HG02870 (cell line): ENCODE results near the gene ADAMTS17.

Source experiments
- ATAC-seq: cut with Tn5 transposase; IDR thresholded peaks from one replicate; pipeline ENCODE4 v1.9.1; 2021; ENCODE audit warnings: mild to moderate bottlenecking, moderate library complexity; ENCODE audit not compliant: unreplicated experiment

Gene ADAMTS17

DNA sequence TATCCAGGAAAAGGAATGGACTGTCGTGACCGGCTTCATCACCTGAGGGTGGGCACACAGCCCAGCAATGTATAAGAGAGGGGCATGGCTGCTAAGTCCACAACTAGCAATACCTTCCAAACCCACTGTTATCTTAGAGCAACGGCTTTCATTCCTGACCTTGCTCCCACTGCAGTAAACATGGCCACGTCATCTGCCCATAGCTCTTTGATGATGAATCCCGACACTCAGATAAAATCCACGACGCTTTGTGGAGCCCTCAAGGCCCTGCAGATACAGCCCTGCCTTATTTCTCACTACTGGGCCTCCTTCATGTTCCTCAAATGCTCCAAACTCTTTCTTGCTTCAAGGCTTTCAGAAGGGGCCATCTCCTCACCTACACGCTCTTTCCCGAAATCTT is 114.0 kb downstream of the ADAMTS17 start:
- no peak for ATAC-seq

DNA sequence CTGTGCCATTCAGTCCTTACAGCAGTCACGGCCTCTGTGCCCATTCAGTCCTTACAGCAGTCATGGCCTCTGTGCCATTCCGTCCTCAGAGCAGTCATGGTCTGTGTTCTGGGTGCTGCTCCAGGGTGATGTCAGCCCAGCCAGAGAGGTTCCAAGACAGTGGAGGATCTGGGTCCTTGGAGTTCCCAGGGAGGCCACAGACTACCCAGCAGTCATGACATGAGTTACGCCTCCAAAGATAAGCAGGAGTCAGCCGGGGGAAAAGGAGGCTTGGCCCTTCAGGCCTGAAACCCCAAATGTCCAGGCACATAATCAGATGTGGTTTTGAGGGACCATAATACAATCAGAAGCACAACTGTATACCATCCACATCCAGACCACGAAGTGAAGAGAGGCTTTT is 115.7 kb downstream of the ADAMTS17 start:
- ATAC-seq: no peak

DNA sequence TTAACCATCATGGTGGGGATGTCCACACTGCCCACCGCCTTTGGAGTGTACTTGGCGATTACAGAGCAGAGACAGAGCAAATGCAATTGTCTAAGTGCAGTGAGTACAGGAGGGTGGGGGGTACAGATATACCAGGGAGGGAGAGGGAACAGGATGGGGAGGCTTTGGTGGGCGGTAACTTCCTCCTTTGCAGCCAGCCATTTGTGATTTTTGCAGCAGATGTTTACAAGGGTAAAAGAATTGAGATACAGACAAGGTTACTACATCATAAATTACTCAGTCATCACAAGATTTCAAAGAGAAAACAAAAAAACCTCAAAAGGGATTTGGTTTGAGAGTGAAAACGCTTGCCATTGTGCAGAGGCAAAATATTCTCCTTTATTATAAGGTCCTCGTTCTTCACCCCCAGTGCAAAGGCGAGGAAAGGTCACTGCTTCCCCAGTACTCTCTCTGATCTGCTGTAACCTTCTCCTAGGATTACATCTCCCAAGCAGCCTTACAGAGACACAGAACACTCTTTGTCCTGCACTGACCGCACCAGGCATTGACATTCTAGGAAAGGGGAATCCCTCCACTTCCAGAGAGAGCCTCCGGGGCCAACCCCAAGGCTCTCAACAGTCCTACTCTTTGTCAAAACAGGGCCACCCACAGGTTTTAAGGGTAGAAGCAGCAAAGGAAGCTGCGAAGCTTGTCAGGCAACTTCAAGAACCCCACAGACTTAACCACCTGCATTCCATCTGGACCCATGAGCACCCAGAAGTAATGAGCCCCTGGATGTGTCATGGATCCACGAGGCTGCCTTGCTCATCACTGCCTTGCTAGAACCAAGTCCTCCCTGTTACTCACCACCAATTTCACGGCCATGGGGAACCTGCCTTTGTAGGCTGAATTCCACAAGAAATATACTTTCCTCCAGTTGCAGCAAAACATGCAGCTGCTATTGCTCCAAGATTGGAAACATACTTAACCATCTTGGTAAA is 117.3 kb downstream of the ADAMTS17 start:
- ATAC-seq: no peak

DNA sequence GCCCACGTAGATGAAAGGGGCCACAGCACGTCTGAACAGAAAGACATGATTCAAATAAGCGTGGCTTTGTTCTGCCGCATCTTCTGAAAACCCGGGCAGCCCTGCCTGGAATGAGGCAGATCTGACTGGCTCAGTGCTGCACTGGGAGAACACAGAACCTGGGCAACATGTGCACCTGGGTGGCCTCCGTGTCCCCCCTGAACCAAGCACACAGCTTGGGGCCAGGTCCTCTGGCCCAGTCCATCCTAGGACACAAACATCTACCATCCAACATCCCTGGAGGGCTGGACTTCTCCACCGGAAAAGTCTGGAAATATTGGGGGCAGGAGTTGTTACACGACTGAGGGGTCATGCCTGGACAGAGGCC is 119.4 kb downstream of the ADAMTS17 start:
- no peak for ATAC-seq

DNA sequence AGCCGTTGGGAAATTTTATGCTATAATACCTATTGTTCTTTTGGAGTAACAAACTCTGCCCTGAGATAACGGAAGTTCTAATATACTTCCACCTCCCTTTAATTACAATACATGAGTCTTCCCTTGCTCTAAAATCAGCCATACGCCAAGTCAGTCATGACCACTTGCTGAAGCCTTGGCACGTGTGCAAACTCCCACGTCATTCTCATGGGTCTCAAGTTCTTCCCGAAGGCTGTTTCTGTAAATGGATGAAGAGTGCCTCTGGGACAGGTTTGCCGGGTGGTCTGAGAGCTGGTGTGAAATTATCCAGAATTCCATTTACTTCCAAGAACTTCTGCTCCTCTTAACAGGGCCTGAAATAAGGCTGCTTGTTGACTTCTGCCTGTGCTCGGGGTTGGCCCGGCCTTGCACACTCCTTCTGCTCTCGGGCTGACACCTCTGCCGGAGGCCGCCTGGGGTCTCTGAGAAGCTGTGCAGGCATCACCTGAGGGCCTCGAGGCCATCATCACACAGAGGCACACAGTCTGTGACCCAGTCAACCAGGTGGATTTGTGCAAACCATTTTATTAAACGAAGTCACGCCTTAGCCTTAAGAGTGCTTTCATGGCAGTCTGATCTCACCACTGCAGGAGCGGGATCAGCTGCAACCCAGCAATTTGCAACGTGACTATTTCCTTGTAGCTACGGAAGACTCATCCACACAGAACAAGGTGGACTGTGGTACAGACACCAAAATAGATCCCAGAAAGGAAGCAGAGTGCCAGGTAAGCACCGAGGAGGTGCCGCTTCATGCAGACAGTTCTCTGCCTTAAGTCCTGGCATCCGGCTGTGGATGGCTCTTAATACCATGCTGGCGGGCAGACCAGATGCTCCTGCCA is 120.1 kb downstream of the ADAMTS17 start:
- ATAC-seq: no peak

DNA sequence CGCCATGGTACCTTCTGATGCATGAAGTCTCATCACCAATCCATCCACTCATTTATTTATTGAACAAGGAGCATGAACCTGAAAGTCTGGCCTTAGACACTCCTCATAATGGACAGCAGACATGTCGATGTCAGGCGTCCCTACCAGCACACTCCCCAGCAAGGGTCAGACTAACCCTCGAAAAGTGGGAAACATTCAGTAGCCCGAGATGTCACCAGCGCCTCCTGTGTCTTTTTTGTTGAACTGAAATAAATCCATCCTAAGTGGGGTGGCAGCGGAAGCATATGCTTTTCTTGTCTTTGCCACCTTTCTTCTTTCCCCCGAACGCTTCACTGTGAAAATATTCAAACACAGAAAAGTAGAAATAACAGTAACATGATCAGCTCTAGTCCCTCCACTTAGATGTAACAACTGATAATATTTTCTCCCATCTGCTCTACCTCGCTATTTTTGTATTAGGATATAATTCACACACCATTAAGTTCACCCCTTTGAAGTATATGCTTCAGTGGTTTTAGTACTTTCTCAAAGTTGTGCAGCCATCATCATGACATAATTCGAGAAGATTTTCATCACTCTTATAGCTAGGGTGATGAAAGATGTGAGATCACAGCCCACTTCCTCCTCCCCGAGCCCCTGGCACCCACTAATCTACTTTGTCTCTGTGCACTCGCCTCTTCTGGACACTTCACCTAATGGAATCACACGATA is 121.6 kb downstream of the ADAMTS17 start:
- no peak for ATAC-seq

DNA sequence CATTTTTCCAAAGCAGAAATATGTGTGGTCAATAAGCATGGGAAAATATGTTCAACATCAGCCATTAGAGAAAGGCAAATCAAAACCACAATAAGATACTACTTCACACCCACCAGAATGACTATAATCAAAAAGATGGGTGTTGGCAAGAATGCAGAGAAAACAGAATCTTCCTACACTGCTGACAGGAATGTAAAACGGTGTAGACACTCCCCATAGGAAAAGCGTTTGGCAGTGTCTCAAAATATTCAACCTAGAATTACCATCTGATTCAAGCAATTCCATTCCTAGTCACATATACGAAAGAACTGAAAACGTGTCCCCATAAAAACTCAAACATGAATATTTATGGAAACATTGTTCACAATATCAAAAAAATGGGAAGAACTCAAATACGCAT is 123.3 kb downstream of the ADAMTS17 start:
- ATAC-seq: no peak

DNA sequence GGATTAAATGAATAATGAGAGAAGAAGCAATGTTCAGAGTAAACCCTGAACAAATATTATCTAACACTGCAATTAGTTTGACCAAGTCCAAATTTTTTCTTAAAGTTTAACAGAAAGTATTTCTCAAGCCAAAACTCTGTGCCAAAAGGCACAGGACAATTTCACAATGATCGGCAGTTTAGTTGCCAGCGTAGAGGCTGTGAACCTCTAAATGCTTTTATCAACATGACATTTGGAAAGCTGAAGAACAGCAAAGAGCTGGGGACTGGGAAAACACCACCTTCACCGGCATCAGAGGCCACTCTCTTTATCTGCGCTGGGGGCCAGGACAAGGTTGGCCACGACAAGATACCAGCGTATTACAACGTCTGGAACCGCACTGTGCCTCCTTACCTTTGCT is 125.6 kb downstream of the ADAMTS17 start:
- ATAC-seq: no peak

DNA sequence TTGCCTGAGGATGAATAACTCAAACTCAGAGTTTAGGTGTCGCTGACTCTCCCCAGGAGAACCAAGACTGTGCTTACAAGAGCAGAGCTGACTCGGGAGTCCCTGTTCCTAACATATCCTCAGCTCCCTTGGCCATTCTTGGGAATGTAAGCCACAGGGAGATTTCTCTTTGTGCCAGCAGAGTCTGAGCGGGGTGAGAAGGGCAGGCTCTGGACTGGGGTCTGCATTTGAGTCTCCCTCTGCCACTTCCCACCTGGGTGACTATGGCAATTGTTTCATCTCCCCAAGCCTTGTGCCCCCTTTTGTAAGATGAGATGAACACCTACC is 126.0 kb downstream of the ADAMTS17 start:
- ATAC-seq: no peak

DNA sequence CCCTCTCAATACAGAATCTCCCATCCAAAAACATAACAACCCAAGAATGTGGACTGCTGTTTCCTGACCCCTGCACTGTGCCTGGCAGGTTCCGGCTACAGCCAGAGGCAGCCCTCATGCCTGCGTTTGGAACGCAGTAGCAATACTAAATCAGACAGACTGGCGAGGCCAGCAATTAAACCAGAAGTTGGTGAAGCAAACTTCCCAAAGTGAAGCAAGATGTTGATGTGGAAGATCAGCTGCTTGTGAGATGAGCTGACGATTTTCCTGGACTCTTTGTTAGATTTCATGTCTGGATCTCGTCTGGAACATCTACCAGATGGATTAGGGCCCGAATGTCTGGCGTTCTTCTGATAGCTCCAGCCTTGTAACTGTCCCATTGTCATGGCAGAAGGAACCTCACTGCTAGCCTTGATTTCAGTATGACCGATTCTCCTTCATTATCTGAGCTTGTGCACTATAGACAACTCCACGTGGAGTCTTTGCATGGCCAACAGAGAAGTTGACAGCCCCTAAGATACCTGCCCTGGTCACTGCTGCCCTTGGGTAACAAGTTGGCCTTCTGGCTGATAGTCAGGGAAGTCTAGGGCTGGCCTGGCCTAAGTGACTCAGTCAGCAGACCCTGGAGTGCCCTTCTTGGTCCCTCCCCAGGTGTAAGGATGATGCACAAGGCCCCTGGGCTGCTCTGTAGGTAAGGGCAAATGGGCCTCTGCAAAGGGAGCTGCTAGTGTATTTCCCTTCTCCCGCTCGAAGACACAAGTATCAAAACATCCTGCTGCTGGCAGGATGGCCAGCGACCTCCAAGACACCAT is 126.5 kb downstream of the ADAMTS17 start:
- ATAC-seq: no peak

DNA sequence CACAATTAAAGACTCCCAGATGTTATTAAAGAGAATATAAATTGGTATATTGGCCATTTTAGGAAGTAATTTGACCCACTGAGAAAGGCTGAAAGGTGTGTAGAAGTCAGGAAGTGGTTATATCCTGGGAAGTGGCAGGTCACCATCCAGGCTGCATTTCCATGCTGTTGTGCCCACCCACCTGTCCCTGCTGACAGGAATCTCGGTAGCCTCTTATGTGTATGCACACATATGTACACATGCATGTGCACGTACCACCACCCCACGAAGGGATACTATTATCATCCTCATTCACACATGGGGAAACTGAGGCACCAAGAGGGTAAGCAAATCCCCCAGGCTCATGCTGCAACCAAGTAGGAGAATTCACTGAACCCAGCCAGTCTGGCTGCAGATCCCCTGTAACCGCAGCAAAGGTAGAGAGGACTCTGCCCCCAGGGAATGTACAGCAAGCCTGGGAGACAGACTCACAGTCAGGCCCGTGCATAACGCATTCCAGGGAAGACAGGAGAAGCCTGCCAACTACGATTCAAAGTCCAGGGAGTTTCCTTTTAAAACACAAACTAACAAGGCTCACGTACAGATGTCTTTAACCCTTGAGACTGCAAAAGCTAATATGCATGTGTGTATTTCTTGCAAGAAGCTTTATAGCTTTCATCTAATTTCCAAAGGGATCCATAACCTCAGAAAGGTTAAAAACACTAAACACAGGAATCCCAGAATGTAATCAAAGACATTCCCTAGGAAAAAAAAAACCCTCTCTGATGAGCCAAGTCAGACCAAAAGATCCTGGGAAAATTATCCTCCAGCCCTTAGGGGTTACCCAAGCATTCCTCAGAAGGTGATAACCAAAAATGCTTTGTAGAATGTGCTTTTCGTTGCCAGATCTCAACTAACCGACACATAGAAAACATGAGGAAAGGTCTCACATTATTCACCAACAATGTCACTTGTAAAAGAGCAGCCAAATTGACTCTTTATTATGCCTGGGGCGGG is 129.6 kb downstream of the ADAMTS17 start:
- ATAC-seq: no peak

DNA sequence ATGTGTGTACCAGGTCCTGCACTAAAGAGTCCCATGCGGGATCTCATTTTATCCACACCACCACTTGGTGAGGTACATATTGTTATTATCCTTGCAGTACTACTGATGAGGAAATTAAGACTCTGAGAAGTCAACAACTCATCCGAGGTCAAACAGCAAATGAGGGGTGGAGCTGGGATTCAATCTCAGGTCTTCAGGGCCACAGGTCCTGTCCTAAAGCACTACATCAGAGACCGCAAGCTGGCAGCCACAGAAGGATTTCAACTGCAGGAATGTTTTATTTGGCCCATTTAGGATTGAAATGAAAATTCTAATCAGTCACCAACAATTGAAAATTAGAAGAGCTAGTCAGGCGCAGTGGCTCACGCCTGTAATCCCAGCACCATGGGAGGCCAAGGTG is 131.4 kb downstream of the ADAMTS17 start:
- no peak for ATAC-seq

DNA sequence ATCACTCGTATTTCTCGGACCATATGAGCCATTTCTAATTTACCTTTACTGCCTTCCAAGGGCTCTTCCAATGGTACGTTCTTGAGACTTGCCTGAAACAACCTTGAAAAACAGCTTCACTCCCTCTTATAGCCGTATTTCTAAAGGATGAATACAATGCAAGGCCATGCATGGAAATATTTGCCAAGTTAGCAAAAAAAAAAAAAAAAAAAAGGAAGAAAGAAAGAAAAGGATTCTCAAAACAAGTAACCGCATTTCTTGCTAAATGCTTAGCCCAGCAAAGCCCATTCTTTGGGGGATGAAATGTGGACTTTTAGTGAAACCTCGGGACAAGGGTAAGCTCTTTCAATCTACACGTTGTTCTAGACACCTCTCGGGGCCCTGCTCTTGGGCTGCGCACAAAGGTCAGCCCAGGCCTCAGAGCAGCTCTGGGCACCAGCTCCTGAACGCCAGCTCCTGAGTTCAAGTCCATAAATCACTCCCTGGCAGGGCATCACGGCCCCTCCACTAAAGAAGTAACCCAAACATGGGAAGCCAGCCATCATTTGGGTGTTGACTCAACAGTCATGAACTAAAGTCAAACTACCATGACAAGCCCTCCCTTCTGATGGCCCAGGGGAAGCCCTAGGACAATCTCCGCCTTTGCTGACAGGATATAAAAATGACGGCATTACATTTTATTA is 132.7 kb downstream of the ADAMTS17 start:
- ATAC-seq: no peak

DNA sequence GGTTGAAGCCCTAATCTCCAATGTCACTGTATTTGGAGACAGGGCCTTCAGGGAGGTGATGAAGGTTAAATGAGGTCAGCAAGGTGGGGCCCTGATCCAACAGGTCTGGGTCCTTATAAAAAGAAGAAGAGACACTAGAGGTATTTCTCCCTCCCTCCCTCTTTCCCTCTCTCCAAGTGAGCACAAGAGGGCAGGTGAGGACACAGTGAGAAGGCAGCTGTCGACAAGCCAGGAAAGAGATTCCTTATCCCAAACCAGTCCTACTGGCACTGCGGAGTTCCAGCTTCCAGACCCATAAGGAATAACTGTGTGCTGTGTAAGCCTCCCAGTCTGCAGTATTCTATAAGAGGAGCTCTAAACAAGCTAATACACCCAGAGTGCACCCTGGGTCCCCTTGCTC is 134.7 kb downstream of the ADAMTS17 start:
- no peak for ATAC-seq

DNA sequence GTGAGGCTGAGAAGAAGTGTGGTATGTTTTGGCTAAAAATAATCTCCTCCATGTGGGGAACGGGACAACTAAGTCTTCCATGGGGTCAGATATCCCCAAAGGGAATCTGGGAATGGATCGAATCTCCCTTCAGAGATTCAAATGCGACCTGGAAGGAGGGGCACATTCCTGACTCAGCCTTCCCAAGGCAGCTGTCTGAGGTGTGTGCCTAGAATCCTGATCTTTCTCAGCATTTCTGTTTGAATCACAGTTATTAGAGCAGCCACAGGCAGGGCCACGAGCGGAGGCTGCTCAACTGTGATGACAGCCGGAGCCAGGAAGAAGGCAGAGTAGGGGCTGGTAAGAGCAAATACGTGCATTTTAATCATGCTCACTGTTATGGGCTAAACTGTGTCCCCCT is 135.1 kb downstream of the ADAMTS17 start:
- no peak for ATAC-seq

DNA sequence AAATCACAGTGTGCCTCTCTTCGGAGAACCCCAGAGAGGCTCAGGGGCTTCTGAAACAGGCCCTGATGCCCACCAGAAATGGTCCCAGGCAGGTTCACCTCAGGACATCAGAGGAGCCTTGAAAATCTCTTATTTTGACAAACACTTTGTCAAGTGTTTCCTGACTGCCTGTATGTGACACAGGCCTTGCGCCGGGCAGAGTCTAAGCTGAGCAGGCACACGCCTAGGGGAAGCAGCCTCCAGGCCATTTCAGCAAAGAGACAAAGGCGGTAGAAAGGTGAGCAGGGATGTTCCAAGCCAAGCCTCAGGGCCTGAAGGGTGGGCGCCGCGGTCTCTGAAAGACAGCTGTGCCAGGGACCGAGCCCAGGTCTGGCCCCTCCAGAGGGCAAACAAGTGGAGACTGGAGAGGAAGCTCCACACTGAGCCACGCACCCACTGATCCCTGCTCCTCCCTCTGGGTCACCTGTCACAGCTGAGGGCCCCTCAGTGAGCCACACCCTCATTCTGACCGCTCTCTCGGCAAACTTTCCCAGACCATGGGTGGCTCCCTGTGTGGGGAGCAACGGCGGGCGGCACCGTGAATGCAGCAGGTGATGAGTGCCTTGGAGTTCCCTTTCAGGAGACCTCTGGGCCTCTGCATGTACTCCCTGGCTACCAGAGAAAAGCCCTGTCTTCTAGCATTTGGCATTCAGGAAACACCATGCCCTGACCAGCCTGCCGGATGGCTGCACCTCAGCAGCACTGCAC is 136.1 kb downstream of the ADAMTS17 start:
- ATAC-seq: no peak

DNA sequence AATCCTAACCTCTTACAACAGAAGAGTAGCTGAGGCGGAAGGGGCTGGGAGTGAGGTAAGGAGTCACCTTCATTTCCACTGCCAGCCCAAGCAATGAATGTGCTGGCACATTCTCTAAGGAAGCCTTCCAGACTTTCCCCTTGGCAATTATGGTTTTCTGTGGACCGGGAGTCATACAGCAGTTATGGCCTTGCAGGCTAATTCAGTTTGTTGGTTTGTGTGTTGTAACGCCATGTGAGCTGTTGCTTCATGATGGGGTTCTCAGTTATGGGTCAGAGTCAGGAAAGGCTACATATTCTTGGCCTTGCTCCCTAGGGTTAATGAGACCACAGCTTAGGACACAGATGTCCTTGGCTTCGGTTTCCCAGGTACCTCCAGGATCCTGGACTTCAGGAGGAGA is 137.0 kb downstream of the ADAMTS17 start:
- ATAC-seq: no peak

DNA sequence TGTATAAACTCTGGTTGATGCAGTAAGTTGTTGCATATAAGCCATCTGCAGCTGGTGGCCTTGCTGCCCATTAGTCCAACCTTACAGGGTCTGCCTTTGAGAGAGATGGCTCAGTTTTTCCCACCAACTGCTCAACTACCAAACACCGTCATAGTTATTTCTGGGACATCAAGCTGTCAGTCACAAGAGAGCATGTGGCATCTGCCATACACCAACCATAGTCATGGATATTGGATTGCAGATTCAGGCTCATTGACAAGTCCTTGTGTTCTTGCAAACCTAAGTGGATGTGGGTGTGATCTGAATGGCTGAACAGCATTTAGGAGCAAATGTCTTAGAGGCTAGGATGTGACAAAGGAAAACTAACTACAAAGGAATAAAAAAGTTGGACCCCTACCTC is 137.6 kb downstream of the ADAMTS17 start:
- ATAC-seq: no peak
